ENCODE data around the gene MEGF6. TPM values are rescaled to one million over a fixed set of nuclear protein-coding genes. Genes with fewer than 3 reads are reported as not detected.

MEGF6 gene
- total and polyA plus RNA-seq, 2 donors (not counting 3 experiments of a cell fraction or from before 2014, with no cell fraction given) = 22.5 to 63.7 TPM

DNA sequence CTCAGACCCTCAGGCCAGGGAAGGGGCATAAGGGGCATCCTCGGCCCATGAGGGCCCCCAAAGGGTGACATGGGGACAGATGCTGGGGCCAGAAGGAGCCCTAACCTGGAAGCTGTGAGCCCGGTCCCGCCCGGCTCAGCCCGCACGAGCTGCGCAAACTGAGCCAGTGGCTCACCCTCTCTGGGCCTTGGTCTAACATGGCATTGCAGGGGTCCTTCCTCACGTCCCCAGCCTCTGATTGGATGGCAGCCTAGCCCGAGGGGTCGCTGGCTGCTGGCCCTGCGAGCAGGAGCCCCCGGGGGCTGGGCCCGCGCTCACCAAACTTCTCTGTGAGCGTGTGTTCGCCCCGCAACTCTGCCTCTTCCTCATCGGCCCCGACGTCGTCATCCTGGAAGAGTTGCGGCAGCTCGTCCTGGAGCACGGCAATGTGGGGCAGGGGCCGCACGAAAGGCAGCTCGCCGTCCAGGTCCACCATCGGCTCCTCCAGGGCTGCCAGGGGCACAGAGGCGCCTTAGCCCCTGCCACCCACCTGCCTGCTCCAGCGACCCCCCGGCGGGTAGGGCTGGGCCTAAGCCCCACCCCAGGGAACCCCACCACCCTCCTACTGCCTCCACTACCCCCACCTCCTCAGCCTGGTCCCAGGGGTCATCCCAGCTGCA lies 102.4 kb downstream of the MEGF6 start:
- BruUV-seq (replicated peaks) = no TSS peak
- H3K36me3 ChIP-seq (ENCODE audit: control insufficient read depth in 2 of 2, extremely low read depth in 1 of 2, insufficient read depth in 2 of 2, low read length in 2 of 2) = no peaks in the 10 kb centered on the region
- no peak overlapping the region for H2AFZ ChIP-seq (ENCODE audit: low read depth, low read length)
- dilution Hi-C loops (cut with MboI; ENCODE audit: extremely low pct_ligation_motif_present, low sequenced_read_pairs) = no loop called here
- TF ChIP-seq, protein P1, sequence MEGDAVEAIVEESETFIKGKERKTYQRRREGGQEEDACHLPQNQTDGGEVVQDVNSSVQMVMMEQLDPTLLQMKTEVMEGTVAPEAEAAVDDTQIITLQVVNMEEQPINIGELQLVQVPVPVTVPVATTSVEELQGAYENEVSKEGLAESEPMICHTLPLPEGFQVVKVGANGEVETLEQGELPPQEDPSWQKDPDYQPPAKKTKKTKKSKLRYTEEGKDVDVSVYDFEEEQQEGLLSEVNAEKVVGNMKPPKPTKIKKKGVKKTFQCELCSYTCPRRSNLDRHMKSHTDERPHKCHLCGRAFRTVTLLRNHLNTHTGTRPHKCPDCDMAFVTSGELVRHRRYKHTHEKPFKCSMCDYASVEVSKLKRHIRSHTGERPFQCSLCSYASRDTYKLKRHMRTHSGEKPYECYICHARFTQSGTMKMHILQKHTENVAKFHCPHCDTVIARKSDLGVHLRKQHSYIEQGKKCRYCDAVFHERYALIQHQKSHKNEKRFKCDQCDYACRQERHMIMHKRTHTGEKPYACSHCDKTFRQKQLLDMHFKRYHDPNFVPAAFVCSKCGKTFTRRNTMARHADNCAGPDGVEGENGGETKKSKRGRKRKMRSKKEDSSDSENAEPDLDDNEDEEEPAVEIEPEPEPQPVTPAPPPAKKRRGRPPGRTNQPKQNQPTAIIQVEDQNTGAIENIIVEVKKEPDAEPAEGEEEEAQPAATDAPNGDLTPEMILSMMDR (IDR thresholded peaks at IDR 0.05; ENCODE audit: extremely low read depth in 1 of 2, insufficient read depth in 1 of 2, low read depth in 1 of 2, low read length in 2 of 2) = no peak
- TF ChIP-seq MAX (IDR thresholded peaks at IDR 0.05; ENCODE audit: insufficient read depth, insufficient read length) = no peak
- TF ChIP-seq GATA2 (IDR thresholded peaks at IDR 0.05; ENCODE audit: insufficient read depth, insufficient read length, low read depth, low read length) = no peak
- no peak for TF ChIP-seq FOS (IDR thresholded peaks at IDR 0.05; ENCODE audit: borderline replicate concordance, insufficient read depth, low read length)
- TF ChIP-seq POLR2A (IDR thresholded peaks at IDR 0.05; ENCODE audit: low read depth, low read length) = no peak
- TF ChIP-seq JUN (IDR thresholded peaks at IDR 0.05; ENCODE audit: borderline replicate concordance, insufficient read depth, insufficient read length, low read depth) = no peak
- no peak for TF ChIP-seq MYC (IDR thresholded peaks at IDR 0.05; ENCODE audit: low read depth, low read length)
- TF ChIP-seq POLR2AphosphoS5 (IDR thresholded peaks at IDR 0.05; ENCODE audit: insufficient read depth, low read depth, low read length) = no peak
- TF ChIP-seq EZH2 (IDR thresholded peaks at IDR 0.05; ENCODE audit: borderline replicate concordance, low read depth, low read length, severe bottlenecking) = no peak
- POLR2A ChIA-PET = no interaction called here
- CTCF ChIA-PET = no interaction called here
- H3K79me2 ChIP-seq (ENCODE audit: control insufficient read depth, insufficient read depth, low read length) = no peaks in the 10 kb centered on the region
- no peak overlapping the region for H3K27ac ChIP-seq (ENCODE audit: insufficient read depth, low read depth, low read length)
- intact Hi-C loops (cut with micrococcal nuclease) = no loop called here
- H3K9me1 ChIP-seq (replicated peaks; ENCODE audit: control insufficient read depth, extremely low read depth, insufficient read depth, low read length) = no peaks in the 10 kb centered on the region
- DNase-seq (ENCODE audit: low read depth, low spot score) (no peak), FAIRE-seq (no peak)
- no peak overlapping the region for H3K4me3 ChIP-seq (replicated peaks in 1 of 3; ENCODE audit: insufficient read depth in 1 of 3, low read depth in 1 of 3, low read length in 3 of 3)
- H3K4me1 ChIP-seq (ENCODE audit: control insufficient read depth, extremely low read depth, insufficient read depth, low read length) = peaks cover 10% of the 10 kb centered on the region
- H3K4me2 ChIP-seq (ENCODE audit: insufficient read depth, low read length) = no peak overlapping the region
- H3K27me3 ChIP-seq (ENCODE audit: control insufficient read depth in 2 of 2, insufficient read depth in 2 of 2, low read length in 2 of 2) = no peaks in the 10 kb centered on the region
- no peaks in the 10 kb centered on the region for H4K20me1 ChIP-seq (replicated peaks; ENCODE audit: control insufficient read depth, extremely low read depth, insufficient read depth, low read length)
- H3K9ac ChIP-seq (replicated peaks; ENCODE audit: extremely low read depth, insufficient read depth, low read length) = no peak overlapping the region
- no peaks in the 10 kb centered on the region for H3K9me3 ChIP-seq (replicated peaks; ENCODE audit: control insufficient read depth, insufficient read depth, low read length)

Measured in endothelial cell of umbilical vein (primary cell).